GM12865 (cell line): Measurements from ENCODE around the gene CNN3.

Experiments
- DNase-seq: peaks from one replicate; pipeline ENCODE4 v3.0.0; 2010; ENCODE audit warnings: low read depth
- H3K4me3 ChIP-seq: 2 replicates; pipeline ENCODE4 v1.5.1; 2011; ENCODE audit warnings: mild to moderate bottlenecking, low read depth, low read length, control low read depth
- CTCF ChIP-seq: IDR thresholded peaks from 2 replicates; pipeline ENCODE4 v1.5.1; 2011; ENCODE audit warnings: low read length, control low read depth, low read depth, inconsistent platforms; ENCODE audit not compliant: insufficient read depth; ENCODE audit errors: missing control alignments

CNN3 gene

GRCh38 chr1:94871031-94871430 is 55.9 kb downstream of the CNN3 start:
- TF ChIP-seq CTCF: no peak

GRCh38 chr1:94866164-94866807 is 60.6 kb downstream of the CNN3 start:
- H3K4me3 ChIP-seq: no peak overlapping the region
- DNase-seq: no peak
- no peak for TF ChIP-seq CTCF

More at GRCh38 chr1:94871031-94871430, 55.9 kb downstream of the CNN3 start:
- no peak for DNase-seq
- no peak overlapping the region for H3K4me3 ChIP-seq

- no peak for DNase-seq
- TF ChIP-seq CTCF: no peak
- no peak overlapping the region for H3K4me3 ChIP-seq
These were observed 61.5 kb downstream of the CNN3 start for GRCh38 chr1:94865360-94865759.

GRCh38 chr1:94864821-94865220 is 62.1 kb downstream of the CNN3 start:
- no peak overlapping the region for H3K4me3 ChIP-seq
- no peak for TF ChIP-seq CTCF
- DNase-seq: no peak

- H3K4me3 ChIP-seq: no peak overlapping the region
- DNase-seq: no peak
- no peak for TF ChIP-seq CTCF
These were observed 63.0 kb downstream of the CNN3 start for GRCh38 chr1:94863919-94864318.

- no peak for DNase-seq
- no peak overlapping the region for H3K4me3 ChIP-seq
- no peak for TF ChIP-seq CTCF
These were observed 63.5 kb downstream of the CNN3 start for GRCh38 chr1:94863297-94863911.

GRCh38 chr1:94862718-94863117 is 64.2 kb downstream of the CNN3 start:
- no peak for DNase-seq
- H3K4me3 ChIP-seq: no peak overlapping the region
- TF ChIP-seq CTCF: no peak
